Measurements from ENCODE around the gene TUBA1B.
"Not testable (repeated sequence)": the region's sequence is repeated elsewhere in the genome, so short reads cannot be mapped to it uniquely, and the experiment has no call there.

The TUBA1B gene

GRCh38 chr12:49144384-49144783 lies 13.2 kb upstream of the TUBA1B start:
- Histone ChIP-seq H3K4me3 (ENCODE audit: insufficient read depth, low read depth, low read length) (no peak overlapping the region), H3K27ac (ENCODE audit: insufficient read depth, low read depth, low read length, poor library complexity, severe bottlenecking) (no peak overlapping the region), H3K4me1 (ENCODE audit: control insufficient read depth, insufficient read depth, low read length) (no peaks in the 10 kb centered on the region), H3K27me3 (ENCODE audit: control insufficient read depth, insufficient read depth, low read length, poor library complexity, severe bottlenecking) (no peaks in the 10 kb centered on the region), H3K9me3 (ENCODE audit: control insufficient read depth, low read length) (no peaks in the 10 kb centered on the region), H3K36me3 (ENCODE audit: control insufficient read depth, insufficient read depth, low read length) (no peaks in the 10 kb centered on the region)
- WGBS, 2 experiments, result 92 to 94% methylated on average over 2 of the region's 2 CpGs

GRCh38 chr12:49138999-49139398 lies 7.8 kb upstream of the TUBA1B start:
- Histone ChIP-seq H3K36me3 (ENCODE audit: control insufficient read depth, insufficient read depth, low read length) (no peaks in the 10 kb centered on the region), H3K4me3 (ENCODE audit: insufficient read depth, low read depth, low read length) (no peak overlapping the region), H3K27ac (ENCODE audit: insufficient read depth, low read depth, low read length, poor library complexity, severe bottlenecking) (no peak overlapping the region), H3K27me3 (ENCODE audit: control insufficient read depth, insufficient read depth, low read length, poor library complexity, severe bottlenecking) (no peaks in the 10 kb centered on the region), H3K4me1 (ENCODE audit: control insufficient read depth, insufficient read depth, low read length) (no peaks in the 10 kb centered on the region), H3K9me3 (ENCODE audit: control insufficient read depth, low read length) (no peaks in the 10 kb centered on the region)
- WGBS, 2 experiments, result 97 to 100% methylated on average over 1 of the region's 2 CpGs

GRCh38 chr12:49138587-49138986 lies 7.4 kb upstream of the TUBA1B start:
- 70 to 82% methylated on average over 2 of the region's 2 CpGs for WGBS, 2 experiments
- no peaks in the 10 kb centered on the region for H3K27me3 ChIP-seq (ENCODE audit: control insufficient read depth, insufficient read depth, low read length, poor library complexity, severe bottlenecking)
- H3K27ac ChIP-seq (ENCODE audit: insufficient read depth, low read depth, low read length, poor library complexity, severe bottlenecking), result no peak overlapping the region
- H3K4me1 ChIP-seq (ENCODE audit: control insufficient read depth, insufficient read depth, low read length), result no peaks in the 10 kb centered on the region
- no peak overlapping the region for H3K4me3 ChIP-seq (ENCODE audit: insufficient read depth, low read depth, low read length)
- H3K9me3 ChIP-seq (ENCODE audit: control insufficient read depth, low read length), result no peaks in the 10 kb centered on the region
- H3K36me3 ChIP-seq (ENCODE audit: control insufficient read depth, insufficient read depth, low read length), result no peaks in the 10 kb centered on the region

GRCh38 chr12:49137476-49137875 lies 6.3 kb upstream of the TUBA1B start:
- Histone ChIP-seq H3K27ac (ENCODE audit: insufficient read depth, low read depth, low read length, poor library complexity, severe bottlenecking) (no peak overlapping the region), H3K27me3 (ENCODE audit: control insufficient read depth, insufficient read depth, low read length, poor library complexity, severe bottlenecking) (no peaks in the 10 kb centered on the region), H3K36me3 (ENCODE audit: control insufficient read depth, insufficient read depth, low read length) (no peaks in the 10 kb centered on the region), H3K9me3 (ENCODE audit: control insufficient read depth, low read length) (no peaks in the 10 kb centered on the region), H3K4me3 (ENCODE audit: insufficient read depth, low read depth, low read length) (no peak overlapping the region), H3K4me1 (ENCODE audit: control insufficient read depth, insufficient read depth, low read length) (no peaks in the 10 kb centered on the region)
- WGBS, 2 experiments, result 88 to 95% methylated on average over 1 of the region's 1 CpG

- 82 to 89% methylated on average over 3 of the region's 3 CpGs for WGBS, 2 experiments
- not testable (repeated sequence) for H3K4me1 ChIP-seq (ENCODE audit: control insufficient read depth, insufficient read depth, low read length)
Measured at GRCh38 chr12:49136997-49137396, 5.8 kb upstream of the TUBA1B start.

GRCh38 chr12:49133590-49133989 lies 2.4 kb upstream of the TUBA1B start:
- H3K4me1 ChIP-seq (ENCODE audit: control insufficient read depth, insufficient read depth, low read length), result peaks cover 6% of the 10 kb centered on the region
- H3K4me3 ChIP-seq (ENCODE audit: insufficient read depth, low read depth, low read length), result no peak overlapping the region
- H3K27ac ChIP-seq (ENCODE audit: insufficient read depth, low read depth, low read length, poor library complexity, severe bottlenecking), result no peak overlapping the region
- H3K9me3 ChIP-seq (ENCODE audit: control insufficient read depth, low read length), result no peaks in the 10 kb centered on the region
- peaks cover 12% of the 10 kb centered on the region for H3K36me3 ChIP-seq (ENCODE audit: control insufficient read depth, insufficient read depth, low read length)
- 94 to 95% methylated on average over 10 of the region's 10 CpGs for WGBS, 2 experiments
- no peaks in the 10 kb centered on the region for H3K27me3 ChIP-seq (ENCODE audit: control insufficient read depth, insufficient read depth, low read length, poor library complexity, severe bottlenecking)

More at GRCh38 chr12:49136997-49137396, 5.8 kb upstream of the TUBA1B start:
- H3K4me3 ChIP-seq (ENCODE audit: insufficient read depth, low read depth, low read length); H3K36me3 ChIP-seq (ENCODE audit: control insufficient read depth, insufficient read depth, low read length); H3K9me3 ChIP-seq (ENCODE audit: control insufficient read depth, low read length); H3K27me3 ChIP-seq (ENCODE audit: control insufficient read depth, insufficient read depth, low read length, poor library complexity, severe bottlenecking); H3K27ac ChIP-seq (ENCODE audit: insufficient read depth, low read depth, low read length, poor library complexity, severe bottlenecking): not testable (repeated sequence)

GRCh38 chr12:49133014-49133413 lies 1.8 kb upstream of the TUBA1B start:
- WGBS, 2 experiments, result 90 to 95% methylated on average over 2 to 5 of the region's 5 CpGs
- H3K4me3 ChIP-seq (ENCODE audit: insufficient read depth, low read depth, low read length), result no peak overlapping the region
- peaks cover 13% of the 10 kb centered on the region for H3K36me3 ChIP-seq (ENCODE audit: control insufficient read depth, insufficient read depth, low read length)
- H3K27me3 ChIP-seq (ENCODE audit: control insufficient read depth, insufficient read depth, low read length, poor library complexity, severe bottlenecking), result no peaks in the 10 kb centered on the region
- no peak overlapping the region for H3K27ac ChIP-seq (ENCODE audit: insufficient read depth, low read depth, low read length, poor library complexity, severe bottlenecking)
- H3K4me1 ChIP-seq (ENCODE audit: control insufficient read depth, insufficient read depth, low read length), result peaks cover 6% of the 10 kb centered on the region
- no peaks in the 10 kb centered on the region for H3K9me3 ChIP-seq (ENCODE audit: control insufficient read depth, low read length)

GRCh38 chr12:49131894-49132461 lies 783 bp upstream of the TUBA1B start:
- Histone ChIP-seq H3K27me3 (ENCODE audit: control insufficient read depth, insufficient read depth, low read length, poor library complexity, severe bottlenecking) (no peaks in the 10 kb centered on the region), H3K4me3 (ENCODE audit: insufficient read depth, low read depth, low read length) (peak overlapping the region; percentile 98), H3K4me1 (ENCODE audit: control insufficient read depth, insufficient read depth, low read length) (peaks cover 6% of the 10 kb centered on the region), H3K27ac (ENCODE audit: insufficient read depth, low read depth, low read length, poor library complexity, severe bottlenecking) (peak overlapping the region; percentile 50), H3K9me3 (ENCODE audit: control insufficient read depth, low read length) (no peaks in the 10 kb centered on the region), H3K36me3 (ENCODE audit: control insufficient read depth, insufficient read depth, low read length) (peaks cover 23% of the 10 kb centered on the region)
- whole genome bisulfite sequencing, 2 experiments, result 47 to 51% methylated on average over 8 to 9 of the region's 9 CpGs

- Histone ChIP-seq H3K27ac (ENCODE audit: insufficient read depth, low read depth, low read length, poor library complexity, severe bottlenecking) (peak overlapping the region; percentile 93), H3K27me3 (ENCODE audit: control insufficient read depth, insufficient read depth, low read length, poor library complexity, severe bottlenecking) (no peaks in the 10 kb centered on the region), H3K4me1 (ENCODE audit: control insufficient read depth, insufficient read depth, low read length) (peaks cover 6% of the 10 kb centered on the region), H3K36me3 (ENCODE audit: control insufficient read depth, insufficient read depth, low read length) (peaks cover 24% of the 10 kb centered on the region), H3K9me3 (ENCODE audit: control insufficient read depth, low read length) (no peaks in the 10 kb centered on the region), H3K4me3 (ENCODE audit: insufficient read depth, low read depth, low read length) (peak overlapping the region; percentile 98)
- 0% methylated on average over 66 of the region's 66 CpGs for WGBS, 2 experiments
Measured at GRCh38 chr12:49130151-49131050, 794 bp downstream of the TUBA1B start.

GRCh38 chr12:49129332-49130150 lies 1.7 kb downstream of the TUBA1B start:
- Histone ChIP-seq H3K27ac (ENCODE audit: insufficient read depth, low read depth, low read length, poor library complexity, severe bottlenecking) (peak overlapping the region; percentile 82), H3K4me3 (ENCODE audit: insufficient read depth, low read depth, low read length) (peak overlapping the region; percentile 98), H3K27me3 (ENCODE audit: control insufficient read depth, insufficient read depth, low read length, poor library complexity, severe bottlenecking) (no peaks in the 10 kb centered on the region), H3K4me1 (ENCODE audit: control insufficient read depth, insufficient read depth, low read length) (peaks cover 6% of the 10 kb centered on the region), H3K36me3 (ENCODE audit: control insufficient read depth, insufficient read depth, low read length) (peaks cover 24% of the 10 kb centered on the region), H3K9me3 (ENCODE audit: control insufficient read depth, low read length) (no peaks in the 10 kb centered on the region)
- 79 to 81% methylated on average over 17 to 18 of the region's 18 CpGs for WGBS, 2 experiments

All from ectodermal cell (in vitro differentiated cells).